Measurements from ENCODE around the gene TBX4. TPM values are rescaled to one million over a fixed set of nuclear protein-coding genes. Genes with fewer than 3 reads are reported as not detected.

Gene TBX4
- polyA plus RNA-seq, 6 donors from 2014 or later: not detected

GRCh38 chr17:61483778-61484116, 31.5 kb downstream of the TBX4 start:
- Mint-ChIP-seq H3K9me3 (no peaks in the 10 kb centered on the region), H3K27me3 (peaks cover 4 to 53% (median 31%) of the 10 kb centered on the region in 3 donors), H3K27ac (no peak overlapping the region), H3K4me1 (no peaks in the 10 kb centered on the region), H3K36me3 (no peaks in the 10 kb centered on the region), H3K4me3 (no peak overlapping the region)
- no peak for DNase-seq
- no peak for ATAC-seq (ENCODE audit: low read depth in 2 of 2)

GRCh38 chr17:61484174-61484573, 32.0 kb downstream of the TBX4 start:
- H3K27me3 Mint-ChIP-seq: peaks cover 4 to 49% (median 27%) of the 10 kb centered on the region in 3 donors
- ATAC-seq (ENCODE audit: low read depth in 2 of 2): no peak
- DNase-seq: no peak
- H3K4me1 Mint-ChIP-seq: no peaks in the 10 kb centered on the region
- no peaks in the 10 kb centered on the region for H3K9me3 Mint-ChIP-seq
- H3K4me3 Mint-ChIP-seq: no peak overlapping the region
- H3K36me3 Mint-ChIP-seq: no peaks in the 10 kb centered on the region
- no peak overlapping the region for H3K27ac Mint-ChIP-seq

GRCh38 chr17:61485067-61485775, 33.0 kb downstream of the TBX4 start:
- Mint-ChIP-seq H3K36me3 (no peaks in the 10 kb centered on the region), H3K9me3 (no peaks in the 10 kb centered on the region), H3K4me3 (peak overlapping the region in 1 of 8 donors; percentile 3), H3K27ac (no peak overlapping the region), H3K27me3 (peaks cover 4 to 46% (median 24%) of the 10 kb centered on the region in 3 donors), H3K4me1 (no peaks in the 10 kb centered on the region)
- ATAC-seq (ENCODE audit: low read depth in 2 of 2): no peak
- no peak for DNase-seq

- Mint-ChIP-seq H3K27ac (peak overlapping the region in 1 of 6 donors; percentile 33), H3K27me3 (peaks cover 3 to 43% (median 25%) of the 10 kb centered on the region in 3 donors)
These were observed 34.2 kb downstream of the TBX4 start for GRCh38 chr17:61486135-61487120.

GRCh38 chr17:61487161-61487988, 35.2 kb downstream of the TBX4 start:
- H3K36me3 Mint-ChIP-seq: no peaks in the 10 kb centered on the region

More at GRCh38 chr17:61486135-61487120, 34.2 kb downstream of the TBX4 start:
- Mint-ChIP-seq H3K9me3 (no peaks in the 10 kb centered on the region), H3K4me1 (no peaks in the 10 kb centered on the region), H3K36me3 (no peaks in the 10 kb centered on the region), H3K4me3 (no peak overlapping the region)
- no peak for DNase-seq
- no peak for ATAC-seq (ENCODE audit: low read depth in 2 of 2)

GRCh38 chr17:61487989-61488595, 35.9 kb downstream of the TBX4 start:
- DNase-seq (no peak), ATAC-seq (ENCODE audit: low read depth in 2 of 2) (no peak)
- Mint-ChIP-seq H3K4me1 (no peaks in the 10 kb centered on the region), H3K36me3 (no peaks in the 10 kb centered on the region), H3K27ac (no peak overlapping the region), H3K4me3 (no peak overlapping the region), H3K27me3 (peaks cover 3 to 35% (median 23%) of the 10 kb centered on the region in 3 donors), H3K9me3 (no peaks in the 10 kb centered on the region)

More at GRCh38 chr17:61487161-61487988, 35.2 kb downstream of the TBX4 start:
- Mint-ChIP-seq H3K9me3 (no peaks in the 10 kb centered on the region), H3K4me1 (no peaks in the 10 kb centered on the region), H3K27me3 (peaks cover 3 to 41% (median 25%) of the 10 kb centered on the region in 3 donors), H3K4me3 (no peak overlapping the region), H3K27ac (no peak overlapping the region)
- DNase-seq (no peak), ATAC-seq (ENCODE audit: low read depth in 2 of 2) (no peak)

- Mint-ChIP-seq H3K27me3 (peaks cover 3 to 35% (median 17%) of the 10 kb centered on the region in 3 donors), H3K4me1 (no peaks in the 10 kb centered on the region), H3K27ac (no peak overlapping the region), H3K4me3 (no peak overlapping the region), H3K36me3 (no peaks in the 10 kb centered on the region), H3K9me3 (no peaks in the 10 kb centered on the region)
- DNase-seq (no peak), ATAC-seq (ENCODE audit: low read depth in 2 of 2) (no peak)
These were observed 36.9 kb downstream of the TBX4 start for GRCh38 chr17:61488878-61489718.

GRCh38 chr17:61489719-61490490, 37.7 kb downstream of the TBX4 start:
- Mint-ChIP-seq H3K36me3 (no peaks in the 10 kb centered on the region), H3K27me3 (peaks cover 8 to 40% (median 17%) of the 10 kb centered on the region in 3 donors), H3K27ac (no peak overlapping the region), H3K4me3 (no peak overlapping the region), H3K9me3 (no peaks in the 10 kb centered on the region), H3K4me1 (no peaks in the 10 kb centered on the region)
- no peak for DNase-seq
- ATAC-seq (ENCODE audit: low read depth in 2 of 2): no peak

- DNase-seq: no peak
- ATAC-seq (ENCODE audit: low read depth in 2 of 2): no peak
- H3K36me3 Mint-ChIP-seq: no peaks in the 10 kb centered on the region
- peaks cover 8 to 37% (median 21%) of the 10 kb centered on the region in 3 donors for H3K27me3 Mint-ChIP-seq
- H3K27ac Mint-ChIP-seq: no peak overlapping the region
- peaks cover 0 to 2% (median 0%) of the 10 kb centered on the region in 3 donors for H3K4me1 Mint-ChIP-seq
- H3K4me3 Mint-ChIP-seq: no peak overlapping the region
- no peaks in the 10 kb centered on the region for H3K9me3 Mint-ChIP-seq
These were observed 38.3 kb downstream of the TBX4 start for GRCh38 chr17:61490540-61490975.

- Mint-ChIP-seq H3K9me3 (no peaks in the 10 kb centered on the region), H3K36me3 (no peaks in the 10 kb centered on the region), H3K4me3 (no peak overlapping the region), H3K27ac (no peak overlapping the region), H3K4me1 (peaks cover 0 to 2% (median 0%) of the 10 kb centered on the region in 3 donors), H3K27me3 (peaks cover 10 to 37% (median 26%) of the 10 kb centered on the region in 3 donors)
- DNase-seq (no peak), ATAC-seq (ENCODE audit: low read depth in 2 of 2) (no peak)
These were observed 39.8 kb downstream of the TBX4 start for GRCh38 chr17:61491981-61492380.

- DNase-seq (no peak), ATAC-seq (ENCODE audit: low read depth in 2 of 2) (no peak)
- Mint-ChIP-seq H3K9me3 (no peaks in the 10 kb centered on the region), H3K27ac (no peak overlapping the region), H3K4me1 (peaks cover 0 to 2% (median 0%) of the 10 kb centered on the region in 3 donors), H3K27me3 (peaks cover 14 to 35% (median 20%) of the 10 kb centered on the region in 3 donors), H3K4me3 (no peak overlapping the region), H3K36me3 (no peaks in the 10 kb centered on the region)
These were observed 40.7 kb downstream of the TBX4 start for GRCh38 chr17:61492759-61493526.

All from naive B cell (primary cell).